GM23248 (cell line): Measurements from ENCODE around the gene NOL3. TPM values are rescaled to one million over a fixed set of nuclear protein-coding genes. Genes with fewer than 3 reads are reported as not detected.
A peak's percentile ranks its signal among the peaks of the same experiment; 100 is the strongest.

Source experiments
- DNase-seq: peaks from one replicate; pipeline ENCODE4 v3.0.0-alpha.2; 2015
- H2AFZ ChIP-seq: fragments of 200-600 bp; sonication (generic); 2 replicates; pipeline ENCODE4 v1.6.1; 2016; ENCODE audit warnings: antibody characterized with exemption
- H3F3A ChIP-seq: fragments of 200-600 bp; sonication (generic); 2 replicates; pipeline ENCODE4 v1.6.1; 2016; ENCODE audit warnings: mild to moderate bottlenecking, antibody characterized with exemption, mixed run types; ENCODE audit not compliant: insufficient read depth
- H3K27ac ChIP-seq: fragments of 200-600 bp; sonication (generic); 2 replicates; pipeline ENCODE4 v1.5.1; 2016; ENCODE audit warnings: mild to moderate bottlenecking
- H3K27me3 ChIP-seq: fragments of 200-600 bp; sonication (generic); replicated peaks from 2 replicates; pipeline ENCODE4 v1.6.1; 2016; ENCODE audit warnings: mild to moderate bottlenecking; ENCODE audit not compliant: insufficient read depth
- H3K36me3 ChIP-seq: fragments of 200-600 bp; sonication (generic); 2 replicates; pipeline ENCODE4 v1.6.1; 2016; ENCODE audit warnings: low read depth, mild to moderate bottlenecking
- H3K4me1 ChIP-seq: fragments of 200-600 bp; sonication (generic); 2 replicates; pipeline ENCODE4 v1.6.1; 2016; ENCODE audit warnings: mild to moderate bottlenecking; ENCODE audit not compliant: insufficient read depth
- H3K4me2 ChIP-seq: fragments of 200-600 bp; sonication (generic); one replicate; pipeline ENCODE4 v1.6.1; 2016; ENCODE audit warnings: mild to moderate bottlenecking; ENCODE audit not compliant: unreplicated experiment
- H3K4me3 ChIP-seq: fragments of 200-600 bp; sonication (generic); 2 replicates; pipeline ENCODE4 v1.5.1; 2016; ENCODE audit warnings: mild to moderate bottlenecking
- H3K79me2 ChIP-seq: fragments of 200-600 bp; sonication (generic); 2 replicates; pipeline ENCODE4 v1.6.1; 2016; ENCODE audit warnings: mild to moderate bottlenecking; ENCODE audit not compliant: insufficient read depth
- H3K9ac ChIP-seq: fragments of 200-600 bp; sonication (generic); 2 replicates; pipeline ENCODE4 v1.6.1; 2016; ENCODE audit warnings: mild to moderate bottlenecking
- H3K9me2 ChIP-seq: fragments of 200-600 bp; sonication (generic); 2 replicates; pipeline ENCODE4 v1.6.1; 2016; ENCODE audit warnings: mixed run types, mild to moderate bottlenecking, moderate library complexity; ENCODE audit not compliant: insufficient read depth
- H3K9me3 ChIP-seq: fragments of 200-600 bp; sonication (generic); one replicate; pipeline ENCODE4 v1.6.1; 2017; ENCODE audit warnings: low read depth
- H4K20me1 ChIP-seq: fragments of 200-600 bp; sonication (generic); 2 replicates; pipeline ENCODE4 v1.6.0; 2016; ENCODE audit not compliant: insufficient read depth
- EZH2 ChIP-seq: fragments of 200-600 bp; sonication (generic); IDR thresholded peaks from 2 replicates; pipeline ENCODE4 v1.6.1; 2018; ENCODE audit warnings: antibody characterized with exemption, mild to moderate bottlenecking; ENCODE audit not compliant: insufficient read depth, poor library complexity, severe bottlenecking
- EZH2phosphoT487 ChIP-seq: fragments of 200-600 bp; sonication (generic); IDR thresholded peaks from 2 replicates; pipeline ENCODE4 v1.6.1; 2018; ENCODE audit warnings: antibody characterized with exemption, moderate library complexity, mild to moderate bottlenecking, low read depth; ENCODE audit not compliant: insufficient read depth
- WGBS, 2 experiments: methylation state at CpG; one replicate each; pipeline ENCODE4 v1.1.6; 2015 to 2017; ENCODE audit warnings: low lambda C conversion rate in 2 of 2, low coverage in 1 of 2; ENCODE audit errors: missing lambda C conversion rate in 2 of 2; 5-methylcytosine and 5-hydroxymethylcytosine counted together
- in situ Hi-C: fragments of 300-500 bp; cut with MboI; formaldehyde crosslinking; loops from 2 replicates; pipeline ENCODE4 v1.15.0; 2020
- polyA plus RNA-seq: library from polyadenylated mRNA; unstranded; fragments of >200 nt; fragmentation: Nextera tagmentation; extraction: Ambion mirVana; gene quantifications from 2 replicates; pipeline ENCODE4 v1.2.1, GENCODE V29; 2016
- total RNA-seq: library from RNA; depleted of rRNA; stranded (reverse); fragments of >200 nt; shearing (Covaris generic); gene quantifications from 2 replicates; pipeline ENCODE4 v1.2.3, GENCODE V29; 2014

The NOL3 gene
- total and polyA plus RNA-seq, 2 experiments from 2014 or later: 20.3 to 31.0 TPM

DNA sequence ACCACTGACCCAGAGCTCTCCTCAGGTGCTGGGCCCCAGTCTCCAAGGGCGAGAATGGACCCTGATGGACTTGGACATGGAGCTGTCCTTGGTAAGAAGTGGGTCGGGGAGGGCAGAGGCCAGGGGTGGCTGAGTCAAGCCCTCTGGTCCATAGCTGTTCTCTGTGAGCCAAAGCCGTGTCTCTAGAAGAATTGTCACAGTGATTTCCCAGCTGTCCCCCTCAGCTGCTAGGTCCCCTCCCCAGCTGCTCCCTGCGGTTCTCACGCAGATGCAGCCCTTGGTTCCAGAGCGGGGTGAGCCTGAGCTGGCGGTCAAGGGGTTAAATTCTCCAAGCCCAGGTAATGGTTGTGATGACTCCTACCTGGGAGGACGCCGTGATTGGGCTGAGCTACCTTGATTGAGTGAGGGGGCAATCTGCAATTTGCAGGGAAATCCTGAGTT, 1.3 kb upstream of the NOL3 start:
- Histone ChIP-seq H2AFZ (no peak overlapping the region), H4K20me1 (no peaks in the 10 kb centered on the region), H3K9me3 (no peaks in the 10 kb centered on the region), H3K4me2 (no peak overlapping the region), H3K27ac (no peak overlapping the region), H3K9me2 (no peaks in the 10 kb centered on the region), H3K27me3 (no peaks in the 10 kb centered on the region), H3K4me1 (0 out of 2 replicates have a peak, but pooled peaks cover 5% of the 10 kb centered on the region), H3K4me3 (no peak overlapping the region), H3K79me2 (no peaks in the 10 kb centered on the region), H3K9ac (no peak overlapping the region), H3F3A (peaks cover 26% of the 10 kb centered on the region), H3K36me3 (no peaks in the 10 kb centered on the region)
- in situ Hi-C loops: loop anchor here (25.0 kb wide), 1 partner anchor 207 kb away; the partner anchor contains the start of gene CES3
- TF ChIP-seq EZH2 (no peak), EZH2phosphoT487 (no peak)
- DNase-seq: no peak
- WGBS, 2 experiments: 73 to 74% methylated on average over 9 of the region's 9 CpGs

DNA sequence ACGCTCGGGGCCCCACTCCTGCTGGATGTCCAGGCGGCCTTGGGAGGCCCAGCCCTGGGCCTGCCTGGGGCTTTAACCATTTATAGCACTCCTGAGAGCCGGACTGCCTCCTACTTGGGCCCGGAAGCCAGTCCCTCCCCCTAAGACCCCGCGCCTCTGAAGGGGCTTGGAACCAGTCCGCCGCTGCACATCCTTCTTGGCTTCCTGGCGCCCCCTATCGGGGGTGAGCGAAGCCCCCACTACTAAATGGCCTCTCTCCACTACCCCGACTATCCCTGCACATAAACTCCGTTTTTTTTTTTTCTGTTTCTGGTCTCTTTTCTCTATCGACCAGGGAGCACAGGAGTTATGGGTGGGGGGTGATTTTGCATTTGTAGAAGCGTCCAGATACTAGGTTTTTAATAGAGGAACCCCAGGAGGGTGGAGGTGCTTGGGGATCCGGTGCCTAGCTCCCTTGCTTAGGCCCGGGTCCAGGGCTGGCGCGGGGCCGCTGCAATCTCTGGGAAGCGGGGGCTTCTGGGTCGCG, 633 bp upstream of the NOL3 start:
- no peaks in the 10 kb centered on the region for H3K36me3 ChIP-seq
- H4K20me1 ChIP-seq: no peaks in the 10 kb centered on the region
- H3K9me2 ChIP-seq: no peaks in the 10 kb centered on the region
- 0 out of 2 replicates have a peak, but pooled peaks cover 9% of the 10 kb centered on the region for H3K4me1 ChIP-seq
- 21 to 22% methylated on average over 21 to 24 of the region's 24 CpGs for WGBS, 2 experiments
- H3K27me3 ChIP-seq: no peaks in the 10 kb centered on the region
- TF ChIP-seq EZH2 (no peak), EZH2phosphoT487 (no peak)
- H3K4me3 ChIP-seq: peak overlapping the region; percentile 74
- H3K9me3 ChIP-seq: no peaks in the 10 kb centered on the region
- peak overlapping the region; percentile 86 for H3K9ac ChIP-seq
- peak overlapping the region; percentile 87 for H3K4me2 ChIP-seq
- in situ Hi-C loops: loop anchor here (25.0 kb wide), 1 partner anchor 207 kb away; the partner anchor contains the start of gene CES3
- DNase-seq: peak; percentile 53
- H3F3A ChIP-seq: peaks cover 26% of the 10 kb centered on the region
- H3K79me2 ChIP-seq: no peaks in the 10 kb centered on the region
- peak overlapping the region; percentile 86 for H3K27ac ChIP-seq
- peak overlapping the region; percentile 76 for H2AFZ ChIP-seq

DNA sequence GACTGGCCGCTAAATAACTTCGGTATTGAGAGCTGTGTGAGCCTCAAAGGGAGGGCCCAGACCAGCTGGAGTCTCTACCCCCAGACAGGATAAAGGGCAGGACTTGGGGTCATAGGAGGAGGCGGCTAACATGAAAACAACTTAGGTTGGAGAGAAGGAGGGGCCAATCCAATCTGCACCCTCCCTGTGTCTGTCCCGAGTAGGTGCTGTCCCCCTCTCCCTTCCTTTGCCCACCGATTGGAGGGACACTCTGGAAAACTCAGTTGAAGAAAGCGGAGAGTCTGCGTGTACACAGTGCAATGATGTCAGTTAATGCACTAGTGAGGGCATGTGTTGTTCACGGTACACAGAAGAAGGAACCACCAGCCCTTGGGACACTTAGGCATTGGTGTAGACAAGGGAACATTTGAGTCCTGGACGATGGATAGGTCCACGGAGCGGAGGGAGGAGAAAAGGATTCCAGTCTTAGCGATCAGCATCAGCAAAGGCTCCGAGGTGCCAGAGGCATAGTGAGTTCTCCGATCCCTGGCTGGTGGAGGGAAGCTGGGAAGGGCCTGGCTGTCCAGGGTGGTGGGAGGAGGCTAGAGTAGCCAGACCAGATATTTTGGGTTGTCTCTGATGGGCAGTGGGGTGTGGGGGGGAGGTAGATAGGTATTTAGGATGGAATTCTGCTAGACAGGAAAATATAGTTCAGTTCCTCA, 761 bp downstream of the NOL3 start:
- Histone ChIP-seq H3F3A (peaks cover 26% of the 10 kb centered on the region), H2AFZ (peak overlapping the region; percentile 77), H3K9me3 (no peaks in the 10 kb centered on the region), H4K20me1 (no peaks in the 10 kb centered on the region), H3K27me3 (no peaks in the 10 kb centered on the region), H3K4me2 (peak overlapping the region; percentile 87), H3K36me3 (no peaks in the 10 kb centered on the region), H3K9ac (peak overlapping the region; percentile 86), H3K9me2 (no peaks in the 10 kb centered on the region), H3K4me3 (peak overlapping the region; percentile 74), H3K79me2 (no peaks in the 10 kb centered on the region), H3K27ac (peak overlapping the region; percentile 86), H3K4me1 (0 out of 2 replicates have a peak, but pooled peaks cover 9% of the 10 kb centered on the region)
- peak; percentile 57 for DNase-seq
- 28 to 29% methylated on average over 14 of the region's 14 CpGs for WGBS, 2 experiments
- in situ Hi-C loops: loop anchor here (25.0 kb wide), 1 partner anchor 209 kb away; the partner anchor contains the start of gene CES3
- TF ChIP-seq EZH2 (no peak), EZH2phosphoT487 (no peak)

DNA sequence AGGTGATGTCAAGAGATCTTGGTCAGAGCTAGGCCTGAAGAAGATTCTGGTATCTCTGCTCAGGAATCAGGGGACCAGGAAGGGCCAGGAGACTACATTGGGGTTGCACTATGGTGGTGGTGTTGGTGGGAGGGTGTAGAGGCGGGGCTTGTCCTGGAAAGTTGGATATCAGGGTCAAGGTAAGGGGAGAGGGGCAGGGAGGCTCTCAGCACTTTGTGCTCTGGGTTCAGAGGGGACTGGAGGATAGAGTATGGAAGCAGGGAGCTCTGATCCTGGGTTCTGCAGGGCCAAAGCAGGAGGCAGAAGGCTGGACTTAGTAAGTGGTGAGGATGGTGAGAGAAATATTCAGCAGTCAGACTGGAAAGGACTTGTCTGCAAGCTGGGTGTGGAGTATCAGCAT, 3.0 kb downstream of the NOL3 start:
- H2AFZ ChIP-seq: peak overlapping the region; percentile 69
- in situ Hi-C loops: loop anchor here (25.0 kb wide), 1 partner anchor 211 kb away; the partner anchor contains the start of gene CES3
- no peaks in the 10 kb centered on the region for H3K9me2 ChIP-seq
- H3K79me2 ChIP-seq: no peaks in the 10 kb centered on the region
- TF ChIP-seq EZH2phosphoT487 (no peak), EZH2 (no peak)
- H3K4me2 ChIP-seq: peak overlapping the region; percentile 92
- peaks cover 26% of the 10 kb centered on the region for H3F3A ChIP-seq
- WGBS, 2 experiments: 100% methylated on average over 1 of the region's 1 CpG
- peak overlapping the region; percentile 73 for H3K9ac ChIP-seq
- peak overlapping the region; percentile 76 for H3K4me3 ChIP-seq
- no peaks in the 10 kb centered on the region for H3K36me3 ChIP-seq
- H4K20me1 ChIP-seq: no peaks in the 10 kb centered on the region
- 0 out of 2 replicates have a peak, but pooled peaks cover 9% of the 10 kb centered on the region for H3K4me1 ChIP-seq
- peak overlapping the region; percentile 67 for H3K27ac ChIP-seq
- H3K9me3 ChIP-seq: no peaks in the 10 kb centered on the region
- DNase-seq: no peak
- H3K27me3 ChIP-seq: no peaks in the 10 kb centered on the region
